Astrocyte of the cerebellum (primary cell): ENCODE measurements around the gene ARFGEF3.

Experiments used
- DNase-seq: peaks from one replicate; pipeline ENCODE4 v3.0.0-alpha.2; 2011; ENCODE audit warnings: low read depth
- H3K4me3 ChIP-seq: 2 replicates; pipeline ENCODE4 v1.5.1; 2011; ENCODE audit warnings: mild to moderate bottlenecking, low read depth, low read length, moderate library complexity
- in situ Hi-C: cut with HindIII; loops from 2 replicates; pipeline ENCODE4 v1.10.0; 2017; ENCODE audit warnings: low sequenced_read_pairs
- TF ChIP-seq, protein P1 (sequence below): IDR thresholded peaks from 2 replicates; pipeline ENCODE4 v1.5.1; 2012; ENCODE audit warnings: low read length, low read depth, moderate library complexity, mild to moderate bottlenecking; ENCODE audit errors: missing control alignments

ARFGEF3 gene

DNA sequence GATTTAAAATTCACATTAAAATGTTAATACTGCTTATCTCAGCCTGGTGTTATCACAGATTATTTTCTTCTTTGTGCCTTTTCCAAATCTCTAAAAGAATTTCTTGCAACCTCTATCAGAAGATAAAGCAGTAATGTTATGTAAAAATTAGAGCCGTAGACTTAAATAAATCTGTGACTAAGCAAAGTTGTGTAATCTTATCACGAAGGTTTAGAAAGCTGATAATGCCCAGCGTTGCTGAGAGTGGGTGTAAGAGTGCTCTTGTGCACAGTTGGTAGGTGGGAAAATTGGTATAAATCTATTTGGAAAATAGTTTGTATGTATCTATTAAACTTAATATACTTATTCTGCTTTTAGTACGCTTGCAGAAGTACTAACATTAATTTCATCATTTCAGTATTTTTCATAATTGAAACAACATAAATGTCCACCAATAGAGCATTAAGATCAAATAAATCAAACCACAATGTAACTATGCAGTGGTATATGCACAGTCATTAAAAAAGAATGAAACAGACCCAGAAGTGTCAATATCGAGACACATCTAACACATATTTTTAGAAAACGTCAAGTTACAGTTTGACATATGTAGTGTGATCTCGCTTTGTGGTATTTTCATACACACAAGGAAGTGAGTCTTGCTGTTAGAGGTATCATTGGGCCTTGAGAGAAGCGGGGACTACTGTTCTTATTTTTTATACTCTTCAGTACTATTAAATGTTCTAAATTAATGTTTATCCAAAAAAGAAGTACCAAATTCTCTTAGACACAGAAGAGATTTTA is 111.0 kb downstream of the ARFGEF3 start:
- in situ Hi-C loops = no loop called here
- DNase-seq = no peak
- TF ChIP-seq, protein P1, sequence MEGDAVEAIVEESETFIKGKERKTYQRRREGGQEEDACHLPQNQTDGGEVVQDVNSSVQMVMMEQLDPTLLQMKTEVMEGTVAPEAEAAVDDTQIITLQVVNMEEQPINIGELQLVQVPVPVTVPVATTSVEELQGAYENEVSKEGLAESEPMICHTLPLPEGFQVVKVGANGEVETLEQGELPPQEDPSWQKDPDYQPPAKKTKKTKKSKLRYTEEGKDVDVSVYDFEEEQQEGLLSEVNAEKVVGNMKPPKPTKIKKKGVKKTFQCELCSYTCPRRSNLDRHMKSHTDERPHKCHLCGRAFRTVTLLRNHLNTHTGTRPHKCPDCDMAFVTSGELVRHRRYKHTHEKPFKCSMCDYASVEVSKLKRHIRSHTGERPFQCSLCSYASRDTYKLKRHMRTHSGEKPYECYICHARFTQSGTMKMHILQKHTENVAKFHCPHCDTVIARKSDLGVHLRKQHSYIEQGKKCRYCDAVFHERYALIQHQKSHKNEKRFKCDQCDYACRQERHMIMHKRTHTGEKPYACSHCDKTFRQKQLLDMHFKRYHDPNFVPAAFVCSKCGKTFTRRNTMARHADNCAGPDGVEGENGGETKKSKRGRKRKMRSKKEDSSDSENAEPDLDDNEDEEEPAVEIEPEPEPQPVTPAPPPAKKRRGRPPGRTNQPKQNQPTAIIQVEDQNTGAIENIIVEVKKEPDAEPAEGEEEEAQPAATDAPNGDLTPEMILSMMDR = no peak
- H3K4me3 ChIP-seq = no peak overlapping the region

DNA sequence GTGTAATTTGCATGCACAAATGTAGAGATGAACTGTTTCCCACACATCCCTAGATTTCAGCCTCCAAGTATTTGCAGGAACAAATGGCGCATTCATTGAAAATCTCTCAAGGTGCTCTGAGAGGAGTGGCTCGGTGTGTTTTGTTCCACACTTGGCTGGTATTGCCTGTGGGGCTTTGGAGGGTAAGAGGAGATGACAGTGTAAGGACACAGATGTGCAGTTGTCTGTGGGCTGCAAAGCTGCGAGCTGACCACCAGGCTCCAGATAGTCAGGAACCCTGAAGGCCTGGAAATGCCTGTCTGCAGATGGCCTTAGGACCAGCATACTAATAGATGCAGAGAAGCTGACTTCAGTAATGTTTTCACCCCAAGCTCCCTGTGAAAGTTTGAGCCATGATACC is 114.2 kb downstream of the ARFGEF3 start:
- TF ChIP-seq, protein P1 = no peak
- H3K4me3 ChIP-seq = no peak overlapping the region
- in situ Hi-C loops = no loop called here
- no peak for DNase-seq

DNA sequence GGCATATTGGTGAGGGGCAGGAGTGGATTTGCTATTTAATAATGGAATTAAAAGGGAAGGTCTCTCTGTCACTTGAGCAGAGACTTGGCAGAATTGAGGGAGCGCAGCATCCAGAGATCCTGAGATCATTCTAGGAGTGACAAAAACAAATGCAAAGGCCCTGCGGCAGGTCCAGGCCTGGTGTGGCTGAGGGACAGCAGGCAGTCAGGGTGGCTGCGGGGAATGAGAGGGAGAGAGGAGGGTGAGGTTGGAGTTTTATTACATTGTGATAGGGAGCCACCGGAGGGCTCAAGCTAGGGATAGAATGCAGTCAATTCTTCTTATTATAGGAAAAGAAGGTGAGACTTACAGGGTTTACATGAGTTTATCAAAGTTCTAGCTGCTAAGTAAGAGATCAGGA is 116.1 kb downstream of the ARFGEF3 start:
- TF ChIP-seq, protein P1 = no peak
- no peak for DNase-seq
- no peak overlapping the region for H3K4me3 ChIP-seq
- in situ Hi-C loops = no loop called here

DNA sequence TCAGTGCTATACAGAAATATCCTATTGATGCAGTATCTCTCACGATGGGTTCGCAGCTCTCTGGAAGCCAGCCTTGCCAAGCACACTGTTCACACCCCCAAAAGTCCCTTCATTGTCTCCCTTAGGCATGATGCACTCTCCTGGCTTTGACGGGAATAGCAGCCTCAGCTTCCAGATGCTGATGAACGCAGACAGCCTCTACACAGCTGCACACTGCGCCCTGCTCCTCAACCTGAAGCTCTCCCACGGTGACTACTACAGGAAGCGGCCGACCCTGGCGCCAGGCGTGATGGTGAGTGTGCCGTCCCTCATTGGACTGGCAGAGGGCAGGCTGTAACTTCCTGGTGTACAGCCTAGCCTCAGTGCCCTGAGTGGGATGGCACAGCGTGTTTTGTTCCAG is 116.6 kb downstream of the ARFGEF3 start:
- TF ChIP-seq, protein P1 = peak; percentile 65
- DNase-seq = no peak
- in situ Hi-C loops = no loop called here
- no peak overlapping the region for H3K4me3 ChIP-seq

DNA sequence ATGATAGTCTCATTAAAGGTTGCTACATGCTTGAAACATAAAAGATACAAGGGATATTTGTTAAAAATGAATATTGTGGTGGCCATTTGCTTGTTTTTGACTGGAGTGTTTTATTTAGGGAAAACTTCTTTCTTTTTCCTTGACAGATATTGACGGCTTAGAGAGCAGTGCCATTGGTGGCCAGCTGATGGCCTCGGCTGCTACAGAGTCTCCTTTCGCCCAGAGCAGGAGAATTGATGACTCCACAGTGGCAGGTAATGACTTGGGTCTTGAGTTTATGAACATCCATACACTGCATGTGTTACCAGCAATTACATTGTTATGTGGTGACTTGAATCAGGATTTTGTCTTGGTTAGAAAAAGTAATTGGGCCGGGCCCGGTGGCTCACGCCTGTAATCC is 124.1 kb downstream of the ARFGEF3 start:
- TF ChIP-seq, protein P1 = no peak
- DNase-seq = no peak
- no peak overlapping the region for H3K4me3 ChIP-seq
- in situ Hi-C loops = no loop called here

DNA sequence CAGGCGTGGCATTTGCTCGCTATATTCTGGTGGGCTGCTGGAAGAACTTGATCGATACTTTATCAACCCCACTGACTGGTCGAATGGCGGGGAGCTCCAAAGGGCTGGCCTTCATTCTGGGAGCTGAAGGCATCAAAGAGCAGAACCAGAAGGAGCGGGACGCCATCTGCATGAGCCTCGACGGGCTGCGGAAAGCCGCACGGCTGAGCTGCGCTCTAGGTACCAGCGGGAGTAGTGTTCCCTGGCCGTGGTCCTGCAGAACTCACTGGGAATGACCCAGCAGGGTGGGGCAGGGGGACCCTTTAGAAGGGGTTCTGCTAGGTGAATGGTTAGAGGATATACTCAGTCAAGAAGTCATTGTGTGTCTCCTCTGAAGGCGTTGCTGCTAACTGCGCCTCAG is 125.0 kb downstream of the ARFGEF3 start:
- no peak for DNase-seq
- TF ChIP-seq, protein P1 = no peak
- in situ Hi-C loops = no loop called here
- no peak overlapping the region for H3K4me3 ChIP-seq
